Thymus (tissue), 14 donors: Measurements from ENCODE around the gene AMN1. TPM values are rescaled to one million over a fixed set of nuclear protein-coding genes. Genes with fewer than 3 reads are reported as not detected.
A peak's percentile ranks its signal among the peaks of the same experiment; 100 is the strongest.

Experiments used
- DNase-seq, 9 donors: peaks; one replicate each; pipeline ENCODE4 v3.0.0-alpha.2; 2013; ENCODE audit warnings: low spot score in 9 of 9, low read depth in 6 of 9, missing footprints in 1 of 9
- H3K27ac ChIP-seq, 2 donors: one replicate each; pipeline ENCODE4 v1.5.1; 2013; ENCODE audit warnings: control low read depth in 1 of 2, low read depth in 1 of 2, low read length in 1 of 2, mild to moderate bottlenecking in 1 of 2, moderate library complexity in 1 of 2
- H3K27me3 ChIP-seq, 2 donors: one replicate each; pipeline ENCODE4 v1.5.1; 2013; ENCODE audit warnings: low read length in 1 of 2; ENCODE audit not compliant: control insufficient read depth in 2 of 2, insufficient read depth in 1 of 2
- H3K36me3 ChIP-seq, 2 donors: one replicate each; pipeline ENCODE4 v1.5.1; 2013; ENCODE audit warnings: low read length in 1 of 2, mild to moderate bottlenecking in 1 of 2, moderate library complexity in 1 of 2; ENCODE audit not compliant: control insufficient read depth in 2 of 2, insufficient read depth in 2 of 2
- H3K4me1 ChIP-seq, 2 donors: one replicate each; pipeline ENCODE4 v1.5.1; 2013; ENCODE audit warnings: low read length in 2 of 2; ENCODE audit not compliant: control insufficient read depth in 2 of 2, insufficient read depth in 2 of 2
- H3K4me3 ChIP-seq, 2 donors: one replicate each; pipeline ENCODE4 v1.5.1; 2013; ENCODE audit warnings: low read length in 2 of 2, control low read depth in 1 of 2, mild to moderate bottlenecking in 1 of 2
- H3K9me3 ChIP-seq, 2 donors: one replicate each; pipeline ENCODE4 v1.5.1; 2013; ENCODE audit warnings: low read length in 1 of 2, mild to moderate bottlenecking in 1 of 2; ENCODE audit not compliant: control insufficient read depth in 2 of 2, insufficient read depth in 1 of 2
- WGBS: extraction: QIAGEN DNeasy Blood & Tissue Kit; methylation state at CpG from one replicate; pipeline ENCODE4 v1.1.7; 2013; 5-methylcytosine and 5-hydroxymethylcytosine counted together
- long read RNA-seq, 10 donors: transcript quantifications; one replicate each; lab custom pipeline, GENCODE V29; 2026
- polyA plus RNA-seq: library from polyadenylated mRNA; stranded (reverse); fragments of 200-250 nt; gene quantifications from one replicate; pipeline ENCODE4 v1.2.3, GENCODE V29; 2013
- total RNA-seq: library from RNA; stranded (reverse); fragments of 120-200 nt; gene quantifications from one replicate; pipeline ENCODE4 v1.2.4, GENCODE V29; 2013
- donor health status: healthy.

The AMN1 gene
- 23.5 TPM for total RNA-seq
- 24.4 TPM for polyA plus RNA-seq
- long read RNA-seq, donor 1: 0 reads
- long read RNA-seq, donor 2: 0 reads
- long read RNA-seq, donor 3, transcript AMN1-201 (7 exons, 2,110 nt): major isoform, 7 of 13 reads
- long read RNA-seq, donor 3, partial matches to known transcripts: 0 of 13 reads
- long read RNA-seq, donor 3, other reads (novel, unspliced or antisense): 0 of 13 reads
- long read RNA-seq, donor 4, partial matches to known transcripts: 0 of 4 reads
- long read RNA-seq, donor 4, other reads (novel, unspliced or antisense): 0 of 4 reads
- long read RNA-seq, donor 5, transcript AMN1-211 (6 exons, 880 nt): minor isoform, 5 of 15 reads
- long read RNA-seq, donor 5, transcript AMN1-201 (7 exons, 2,110 nt): major isoform, 10 of 15 reads
- long read RNA-seq, donor 5, partial matches to known transcripts: 0 of 15 reads
- long read RNA-seq, donor 5, other reads (novel, unspliced or antisense): 0 of 15 reads
- long read RNA-seq, donor 6, transcript AMN1-201 (7 exons, 2,110 nt): major isoform, 5 of 7 reads
- long read RNA-seq, donor 6, partial matches to known transcripts: 0 of 7 reads
- long read RNA-seq, donor 6, other reads (novel, unspliced or antisense): 0 of 7 reads
- long read RNA-seq, donor 7, transcript AMN1-201 (7 exons, 2,110 nt): major isoform, 5 of 11 reads
- long read RNA-seq, donor 7, partial matches to known transcripts: 0 of 11 reads
- long read RNA-seq, donor 7, other reads (novel, unspliced or antisense): 0 of 11 reads
- long read RNA-seq, donor 8, partial matches to known transcripts: 0 of 1 reads
- long read RNA-seq, donor 8, other reads (novel, unspliced or antisense): 0 of 1 reads
- long read RNA-seq, donor 9, transcript AMN1-201 (7 exons, 2,110 nt): major isoform, 8 of 11 reads
- long read RNA-seq, donor 9, partial matches to known transcripts: 0 of 11 reads
- long read RNA-seq, donor 9, other reads (novel, unspliced or antisense): 0 of 11 reads
- long read RNA-seq, donor 10, partial matches to known transcripts: 0 of 7 reads
- long read RNA-seq, donor 10, other reads (novel, unspliced or antisense): 0 of 7 reads

- peaks cover 0 to 7% of the 10 kb centered on the region in 2 donors for H3K9me3 ChIP-seq
- WGBS: under 1% methylated on average over 59 of the region's 59 CpGs
- H3K36me3 ChIP-seq: no peaks in the 10 kb centered on the region
- H3K4me3 ChIP-seq: peak within 1 kb of the TSS; percentile 60 to 70
- peak within 1 kb of the TSS; percentile 93 to 97 for H3K27ac ChIP-seq
- no peaks in the 10 kb centered on the region for H3K27me3 ChIP-seq
- peaks cover 15 to 38% of the 10 kb centered on the region in 2 donors for H3K4me1 ChIP-seq
- DNase-seq: peak; percentile 94 to 100 (median 98)
Observed at GRCh38 chr12:31728917-31729640, at the start of gene AMN1. Gene AMN1 (minus strand): TSS chr12:31729021. CDS start chr12:31729008, 13 bp downstream.

- no peaks in the 10 kb centered on the region for H3K36me3 ChIP-seq
- 88% methylated on average over 2 of the region's 2 CpGs for WGBS
- H3K27ac ChIP-seq: no peak overlapping the region
- peak in 2 of 9 donors; percentile 26 to 42 for DNase-seq
- H3K4me3 ChIP-seq: no peak overlapping the region
- no peaks in the 10 kb centered on the region for H3K27me3 ChIP-seq
- no peaks in the 10 kb centered on the region for H3K9me3 ChIP-seq
- H3K4me1 ChIP-seq: peaks cover 0 to 13% of the 10 kb centered on the region in 2 donors
Observed at GRCh38 chr12:31773867-31774266, 45.0 kb upstream of the AMN1 start.

- Histone ChIP-seq H3K27ac (no peak overlapping the region), H3K9me3 (no peaks in the 10 kb centered on the region), H3K36me3 (no peaks in the 10 kb centered on the region), H3K27me3 (no peaks in the 10 kb centered on the region), H3K4me1 (peaks cover 0 to 13% of the 10 kb centered on the region in 2 donors), H3K4me3 (no peak overlapping the region)
- DNase-seq: no peak
- WGBS: 93% methylated on average over 2 of the region's 2 CpGs
Observed at GRCh38 chr12:31773223-31773750, 44.5 kb upstream of the AMN1 start.

DNA sequence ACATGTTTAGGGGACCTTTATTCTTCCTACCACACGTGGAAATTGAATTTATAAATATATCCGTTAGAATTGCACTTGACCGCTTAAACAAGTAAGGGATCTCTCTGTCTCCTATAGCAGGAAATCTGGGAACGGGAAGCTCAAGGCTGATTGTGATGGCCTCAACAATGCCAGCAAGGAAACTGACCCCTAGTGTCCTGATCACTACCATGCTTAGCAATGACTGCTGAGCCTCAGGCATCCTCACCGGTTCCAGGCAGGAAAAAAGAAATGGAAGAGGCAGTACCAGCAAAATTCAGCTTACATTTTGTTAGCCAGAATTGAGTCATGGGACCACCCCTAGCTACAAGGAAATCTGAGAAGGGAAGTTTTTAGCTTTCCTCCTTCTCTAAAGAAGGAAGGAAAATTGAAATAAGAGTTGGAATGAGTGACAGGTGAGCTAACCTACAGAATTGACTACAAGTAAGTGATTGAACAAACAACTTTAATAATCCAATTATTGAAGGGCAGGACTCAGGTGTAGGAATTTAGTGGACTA, 43.9 kb upstream of the AMN1 start:
- no peaks in the 10 kb centered on the region for H3K9me3 ChIP-seq
- H3K27ac ChIP-seq: no peak overlapping the region
- H3K4me1 ChIP-seq: peaks cover 3 to 13% of the 10 kb centered on the region in 2 donors
- WGBS: 97% methylated on average over 5 of the region's 5 CpGs
- H3K36me3 ChIP-seq: no peaks in the 10 kb centered on the region
- H3K4me3 ChIP-seq: no peak overlapping the region
- H3K27me3 ChIP-seq: no peaks in the 10 kb centered on the region
- no peak for DNase-seq

- Histone ChIP-seq H3K27me3 (no peaks in the 10 kb centered on the region), H3K27ac (no peak overlapping the region), H3K36me3 (no peaks in the 10 kb centered on the region), H3K4me3 (no peak overlapping the region), H3K9me3 (no peaks in the 10 kb centered on the region), H3K4me1 (peaks cover 3 to 13% of the 10 kb centered on the region in 2 donors)
- DNase-seq: no peak
- WGBS: 98% methylated on average over 4 of the region's 4 CpGs
Observed at GRCh38 chr12:31772186-31772585, 43.4 kb upstream of the AMN1 start.

DNA sequence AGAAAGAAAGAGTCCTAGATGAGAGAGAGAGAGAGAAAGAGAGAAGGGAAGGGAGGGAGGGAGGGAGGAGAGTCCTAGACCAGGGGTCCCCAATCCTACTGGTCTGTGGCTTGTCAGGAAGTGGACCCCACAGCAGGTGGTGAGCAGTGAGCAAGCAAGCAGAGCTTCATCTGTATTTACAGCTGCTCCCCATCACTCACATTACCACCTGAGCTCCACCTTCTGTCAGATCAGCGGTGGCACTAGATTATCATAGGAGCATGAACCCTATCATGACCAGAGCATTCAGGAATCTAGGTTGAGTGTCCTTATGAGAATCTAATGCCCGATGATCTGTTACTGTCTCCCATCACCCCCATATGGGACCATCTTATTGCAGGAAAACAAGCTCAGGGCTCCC, 39.2 kb upstream of the AMN1 start:
- Histone ChIP-seq H3K4me3 (no peak overlapping the region), H3K27me3 (no peaks in the 10 kb centered on the region), H3K36me3 (no peaks in the 10 kb centered on the region), H3K4me1 (peaks cover 3% of the 10 kb centered on the region in 2 donors), H3K27ac (no peak overlapping the region), H3K9me3 (peaks cover 0 to 9% of the 10 kb centered on the region in 2 donors)
- WGBS: 89% methylated on average over 2 of the region's 2 CpGs
- no peak for DNase-seq

GRCh38 chr12:31765931-31766330, 37.1 kb upstream of the AMN1 start:
- 97% methylated on average over 1 of the region's 1 CpG for WGBS
- no peak overlapping the region for H3K27ac ChIP-seq
- H3K4me1 ChIP-seq: peaks cover 0 to 3% of the 10 kb centered on the region in 2 donors
- DNase-seq: no peak
- H3K9me3 ChIP-seq: peaks cover 0 to 9% of the 10 kb centered on the region in 2 donors
- no peak overlapping the region for H3K4me3 ChIP-seq
- no peaks in the 10 kb centered on the region for H3K36me3 ChIP-seq
- H3K27me3 ChIP-seq: no peaks in the 10 kb centered on the region
